ENCODE results near the gene TNXB.

DNA sequence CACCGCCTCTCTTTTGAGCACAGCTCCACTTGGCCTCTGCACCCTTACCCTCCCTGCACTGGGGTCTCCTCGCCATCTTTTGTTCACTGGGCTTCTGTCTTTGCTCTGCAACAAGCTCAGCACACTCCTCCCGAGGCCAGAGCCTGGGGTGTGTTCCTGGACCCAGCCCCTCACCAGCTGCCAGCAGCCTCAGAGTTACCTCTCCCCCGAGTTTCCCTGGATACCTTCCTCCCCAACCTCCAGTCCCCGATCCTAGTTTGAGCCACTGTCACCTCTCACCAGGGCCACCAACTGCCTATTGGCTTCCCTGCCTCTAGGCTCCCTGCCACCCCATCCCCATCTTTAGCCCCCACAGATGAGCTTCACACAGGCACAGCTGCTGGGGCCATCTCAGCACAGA lies 58.6 kb downstream of the TNXB start:
- TF ChIP-seq CTCF (IDR thresholded peaks at IDR 0.05) (no peak), POLR2A (IDR thresholded peaks at IDR 0.05) (no peak), POLR2AphosphoS5 (IDR thresholded peaks at IDR 0.05) (no peak)
